Heart right ventricle (tissue), 16 donors: ENCODE data around the gene DNAAF3. TPM values are rescaled to one million over a fixed set of nuclear protein-coding genes. Genes with fewer than 3 reads are reported as not detected.

Experiments
- ATAC-seq, 8 donors: fragments of 200-7000 bp; cut with Tn5 transposase; one replicate each; pipeline ENCODE4 v1.9.1; 2020; ENCODE audit warnings: mild to moderate bottlenecking in 8 of 8, moderate library complexity in 8 of 8, moderate number of reproducible peaks in 1 of 8
- DNase-seq, 2 donors: peaks; one replicate each; pipeline ENCODE4 v3.0.0-alpha.2; 2020
- H3K27ac ChIP-seq, 10 donors: fragments of 200-600 bp; sonication (generic) in 2 of 10; one replicate each; pipeline versions ENCODE4 v1.5.0 to v1.8.0; 2020 to 2022; ENCODE audit warnings: mild to moderate bottlenecking in 3 of 10
- H3K27me3 ChIP-seq, 7 donors: fragments of 200-600 bp; one replicate each; pipeline ENCODE4 v1.8.0; 2021 to 2022; ENCODE audit warnings: mild to moderate bottlenecking in 2 of 7
- H3K36me3 ChIP-seq, 9 donors: fragments of 200-600 bp; sonication (generic) in 1 of 9; one replicate each; pipeline versions ENCODE4 v1.5.0 to v1.8.0; 2020 to 2022; ENCODE audit warnings: mild to moderate bottlenecking in 2 of 9
- H3K4me1 ChIP-seq, 9 donors: fragments of 200-600 bp; sonication (generic) in 1 of 9; one replicate each; pipeline versions ENCODE4 v1.5.0 to v1.8.0; 2020 to 2022; ENCODE audit warnings: mild to moderate bottlenecking in 4 of 9
- H3K4me3 ChIP-seq, 10 donors: fragments of 200-600 bp; sonication (generic) in 2 of 10; one replicate each; pipeline versions ENCODE4 v1.5.0 to v1.8.0; 2020 to 2022; ENCODE audit warnings: mild to moderate bottlenecking in 7 of 10, moderate library complexity in 2 of 10
- H3K9me3 ChIP-seq, 11 donors: fragments of 200-600 bp in 10 of 11; sonication (generic) in 2 of 11; one replicate each; pipeline versions ENCODE4 v1.5.0 to v1.8.0; 2013 to 2022; ENCODE audit warnings: mild to moderate bottlenecking in 2 of 11, control low read depth in 1 of 11, moderate library complexity in 1 of 11
- CTCF ChIP-seq, 9 donors: fragments of 200-600 bp; sonication (generic) in 2 of 9; IDR thresholded peaks; one replicate each; pipeline versions ENCODE4 v1.5.0 to v1.8.0; 2021 to 2022; ENCODE audit warnings: antibody characterized with exemption in 9 of 9, mild to moderate bottlenecking in 5 of 9, moderate library complexity in 1 of 9
- WGBS, 2 donors: extraction: QIAGEN DNeasy Blood & Tissue Kit; methylation state at CpG; one replicate each; pipeline ENCODE4 v1.1.7; 2013; ENCODE audit warnings: inconsistent platforms in 1 of 2; 5-methylcytosine and 5-hydroxymethylcytosine counted together
- intact Hi-C, 10 donors: fragments of 100-400 bp; cut with DNase I; formaldehyde crosslinking; loops; one replicate each; pipeline versions ENCODE4 v1.11.1 to v1.14.2; 2022
- microRNA-seq, 2 donors: library from miRNA; unstranded; fragments of <30 nt; microRNA quantifications; one replicate each; pipeline ENCODE4 v1.2.0, GENCODE V29; 2021
- polyA plus RNA-seq, 2 donors: library from polyadenylated mRNA; stranded (reverse); fragments of 200-250 nt; gene quantifications; one replicate each; pipeline ENCODE4 v1.2.3, GENCODE V29; 2013
- total RNA-seq, 10 donors: library from RNA; stranded (reverse); fragmentation: NEBNext Ultra II Directional in 3 of 10; extraction: Animal tissue kit (Norgen Biotek cat#: 25700) in 3 of 10; gene quantifications; one replicate each; pipeline versions ENCODE4 v1.2.1 to v1.2.4, GENCODE V29; 2021 to 2023
- donor health status: Arrhythmogenic right ventricular cardiomyopathy.
- donor health status: ischemic (EF 13 %, LVEDD 7.1; RV severe dilation, severe dysfunction).
- donor health status: healthy with polysubstance abuse.
- donor health status: DM: no; HTN: yes; CAD: no.
- donor health status: DM: no; HTN: no; CAD: no.
- donor health status: ischemic (EF 25% LVEDD 6.9; RV normal size, moderate dysfunction).
- donor health status: ischemic (EF 25% LVEDD 5.7; RV mildly dilated, moderate dysfunction).
- donor health status: healthy.
- donor health status: DM: yes; HTN: yes; CAD: no.
- donor health status: Ischemic cardiomyopathy.
- donor health status: ischemic (EF 35%, LVEDD 5.7; RV mildly dilated, moderate dysfunction).
- donor health status: nonischemic (EF 11% LVEDD 7.7; RV severe dilation, severe dysfunction).
- donor health status: DM: yes; HTN: yes; CAD: no.
- donor health status: PGD.
- donor health status: ischemic (EF 29% LVEDD 5.4; RV normal size, mild dysfunction).
- donor health status: nonischemic (EF 23%, LVEDD 6.1; RV moderate dilation, normal function).

Gene DNAAF3
- total and polyA plus RNA-seq, 12 donors: 0.37 to 5.9 (median 2.4) TPM

GRCh38 chr19:55109527-55110291 is 56.7 kb downstream of the DNAAF3 start:
- Histone ChIP-seq H3K9me3 (no peaks in the 10 kb centered on the region), H3K4me1 (peaks cover 22 to 50% (median 35%) of the 10 kb centered on the region in 9 donors), H3K27ac (peak overlapping the region in 3 of 10 donors; percentile 10 to 36 (median 22)), H3K36me3 (peaks cover 0 to 71% (median 0%) of the 10 kb centered on the region in 9 donors), H3K27me3 (no peaks in the 10 kb centered on the region), H3K4me3 (no peak overlapping the region)
- DNase-seq: no peak
- no peak for ATAC-seq
- intact Hi-C loops: loop anchor here in 1 of 10 donors (10.0 kb wide), 1 partner anchor 45 kb away; the partner anchor contains the start of gene RDH13
- 77 to 83% methylated on average over 20 of the region's 20 CpGs for WGBS, 2 donors
- no peak for TF ChIP-seq CTCF (IDR thresholded peaks at IDR 0.05)

Small RNA genes within 50 kb of the gene (microRNA-seq; reads per million reads assigned to microRNA genes)
- gene MIR7975: 0 reads per million in 2 donors

Other genes starting within 250 kb of the DNAAF3 start
- gene NLRP7, start 219.1 kb downstream of the DNAAF3 start, total RNA-seq: not detected
- gene NLRP7, start 219.1 kb downstream of the DNAAF3 start, polyA plus RNA-seq: not detected
- gene NLRP2, start 200.2 kb downstream of the DNAAF3 start, total RNA-seq: 1 to 10 TPM in 1 of 10 donors, under 1 TPM in 3, not detected in 6; 0.33 to 2.8 (median 0.53) TPM
- gene NLRP2, start 200.2 kb downstream of the DNAAF3 start, polyA plus RNA-seq: under 1 TPM in 1 of 2 donors, not detected in 1; 0.04 TPM
- under 1 TPM; 0.37 to 0.73 (median 0.46) TPM for gene GP6, start 128.3 kb downstream of the DNAAF3 start, total RNA-seq
- gene GP6, start 128.3 kb downstream of the DNAAF3 start, polyA plus RNA-seq: 1 to 10 TPM in 1 of 2 donors, under 1 TPM in 1; 0.58 to 1.5 TPM
- 10 to 100 TPM; 32.4 to 72.0 (median 54.5) TPM for gene RDH13, start 103.5 kb downstream of the DNAAF3 start, total RNA-seq
- gene RDH13, start 103.5 kb downstream of the DNAAF3 start, polyA plus RNA-seq: 10 to 100 TPM; 21.4 to 36.1 TPM
- 1 to 10 TPM in 5 of 10 donors, under 1 TPM in 4, not detected in 1; 0.53 to 2.7 (median 1.1) TPM for gene EPS8L1, start 90.7 kb downstream of the DNAAF3 start, total RNA-seq
- gene EPS8L1, start 90.7 kb downstream of the DNAAF3 start, polyA plus RNA-seq: 1 to 10 TPM; 3.7 to 7.9 TPM
- gene PPP1R12C, start 49.0 kb downstream of the DNAAF3 start, total RNA-seq: 100 to 1,000 TPM; 134 to 242 (median 193) TPM
- 100 to 1,000 TPM; 223 to 283 TPM for gene PPP1R12C, start 49.0 kb downstream of the DNAAF3 start, polyA plus RNA-seq
- 100 to 1,000 TPM in 5 of 10 donors, 10 to 100 TPM in 5; 19.7 to 234 (median 97.1) TPM for gene TNNT1, start 17.4 kb downstream of the DNAAF3 start, total RNA-seq
- gene TNNT1, start 17.4 kb downstream of the DNAAF3 start, polyA plus RNA-seq: 100 to 1,000 TPM in 1 of 2 donors, 10 to 100 TPM in 1; 32.3 to 721 TPM
- over 10,000 TPM in 4 of 10 donors, 1,000 to 10,000 TPM in 6; 3,000 to 12,900 (median 9,464) TPM for gene TNNI3, start 8.9 kb downstream of the DNAAF3 start, total RNA-seq
- over 10,000 TPM in 1 of 2 donors, 1,000 to 10,000 TPM in 1; 4,629 to 45,177 TPM for gene TNNI3, start 8.9 kb downstream of the DNAAF3 start, polyA plus RNA-seq
- gene SYT5, start 13.7 kb upstream of the DNAAF3 start, total RNA-seq: 1 to 10 TPM in 1 of 10 donors, not detected in 9; 1.1 TPM
- gene SYT5, start 13.7 kb upstream of the DNAAF3 start, polyA plus RNA-seq: under 1 TPM in 1 of 2 donors, not detected in 1; under 0.01 TPM
- gene PTPRH, start 42.9 kb upstream of the DNAAF3 start, total RNA-seq: 1 to 10 TPM in 7 of 10 donors, under 1 TPM in 3; 0.25 to 7.5 (median 2.4) TPM
- gene PTPRH, start 42.9 kb upstream of the DNAAF3 start, polyA plus RNA-seq: 1 to 10 TPM; 1.3 to 6.1 TPM
- gene TMEM86B, start 62.1 kb upstream of the DNAAF3 start, total RNA-seq: 1 to 10 TPM in 9 of 10 donors, under 1 TPM in 1; 0.77 to 2.5 (median 1.9) TPM
- 1 to 10 TPM; 2.7 to 5.9 TPM for gene TMEM86B, start 62.1 kb upstream of the DNAAF3 start, polyA plus RNA-seq
- gene PPP6R1, start 92.4 kb upstream of the DNAAF3 start, total RNA-seq: 10 to 100 TPM; 31.1 to 51.3 (median 39.0) TPM
- 10 to 100 TPM; 36.8 to 38.0 TPM for gene PPP6R1, start 92.4 kb upstream of the DNAAF3 start, polyA plus RNA-seq
- gene HSPBP1, start 113.5 kb upstream of the DNAAF3 start, total RNA-seq: 10 to 100 TPM; 26.7 to 41.6 (median 31.6) TPM
- gene HSPBP1, start 113.5 kb upstream of the DNAAF3 start, polyA plus RNA-seq: 10 to 100 TPM; 54.2 to 83.7 TPM
- gene BRSK1, start 117.4 kb upstream of the DNAAF3 start, total RNA-seq: 10 to 100 TPM in 2 of 10 donors, 1 to 10 TPM in 8; 2.3 to 12.6 (median 4.1) TPM
- gene BRSK1, start 117.4 kb upstream of the DNAAF3 start, polyA plus RNA-seq: 1 to 10 TPM; 1.8 to 2.0 TPM
- gene TMEM150B, start 158.7 kb upstream of the DNAAF3 start, total RNA-seq: 1 to 10 TPM in 3 of 10 donors, under 1 TPM in 4, not detected in 3; 0.41 to 6.5 (median 0.75) TPM
- gene TMEM150B, start 158.7 kb upstream of the DNAAF3 start, polyA plus RNA-seq: under 1 TPM in 1 of 2 donors, not detected in 1; 0.38 TPM
- gene KMT5C, start 173.3 kb upstream of the DNAAF3 start, total RNA-seq: 1 to 10 TPM; 4.0 to 9.2 (median 6.9) TPM
- gene KMT5C, start 173.3 kb upstream of the DNAAF3 start, polyA plus RNA-seq: 10 to 100 TPM in 1 of 2 donors, 1 to 10 TPM in 1; 4.7 to 12.4 TPM
- not detected for gene COX6B2, start 188.1 kb upstream of the DNAAF3 start, total RNA-seq
- not detected for gene COX6B2, start 188.1 kb upstream of the DNAAF3 start, polyA plus RNA-seq
- not detected for gene GARIN5B, start 196.6 kb upstream of the DNAAF3 start, total RNA-seq
- gene GARIN5B, start 196.6 kb upstream of the DNAAF3 start, polyA plus RNA-seq: not detected
- gene IL11, start 203.8 kb upstream of the DNAAF3 start, total RNA-seq: not detected
- gene IL11, start 203.8 kb upstream of the DNAAF3 start, polyA plus RNA-seq: under 1 TPM; 0.30 to 0.37 TPM
- gene TMEM190, start 210.2 kb upstream of the DNAAF3 start, total RNA-seq: not detected
- gene TMEM190, start 210.2 kb upstream of the DNAAF3 start, polyA plus RNA-seq: not detected
- 1 to 10 TPM in 2 of 10 donors, under 1 TPM in 6, not detected in 2; 0.25 to 1.3 (median 0.49) TPM for gene TMEM238, start 217.7 kb upstream of the DNAAF3 start, total RNA-seq
- under 1 TPM in 1 of 2 donors, not detected in 1; 0.06 TPM for gene TMEM238, start 217.7 kb upstream of the DNAAF3 start, polyA plus RNA-seq
- gene RPL28, start 219.3 kb upstream of the DNAAF3 start, total RNA-seq: 1,000 to 10,000 TPM in 1 of 10 donors, 100 to 1,000 TPM in 9; 473 to 1,031 (median 577) TPM
- gene RPL28, start 219.3 kb upstream of the DNAAF3 start, polyA plus RNA-seq: 1,000 to 10,000 TPM in 1 of 2 donors, 100 to 1,000 TPM in 1; 776 to 1,617 TPM
- 10 to 100 TPM; 25.0 to 42.1 (median 30.7) TPM for gene UBE2S, start 241.2 kb upstream of the DNAAF3 start, total RNA-seq
- 10 to 100 TPM in 1 of 2 donors, 1 to 10 TPM in 1; 8.0 to 25.5 TPM for gene UBE2S, start 241.2 kb upstream of the DNAAF3 start, polyA plus RNA-seq